Sigmoid colon (tissue), 7 donors: ENCODE results near the gene ASAP2. TPM values are rescaled to one million over a fixed set of nuclear protein-coding genes. Genes with fewer than 3 reads are reported as not detected.
A peak's percentile ranks its signal among the peaks of the same experiment; 100 is the strongest.

Experiments used
- DNase-seq: peaks from one replicate; pipeline ENCODE4 v3.0.0-alpha.2; 2019
- H3K27ac ChIP-seq, 4 donors: fragments of 200-600 bp; sonication (generic); one replicate each; pipeline ENCODE4 v1.5.1; 2016 to 2019; ENCODE audit warnings: mild to moderate bottlenecking in 1 of 4
- H3K27me3 ChIP-seq, 3 donors: fragments of 200-600 bp; sonication (generic); one replicate each; pipeline ENCODE4 v1.5.1; 2019; ENCODE audit warnings: mild to moderate bottlenecking in 1 of 3
- H3K36me3 ChIP-seq, 4 donors: fragments of 200-600 bp; sonication (generic); one replicate each; pipeline ENCODE4 v1.5.1; 2016 to 2019
- H3K4me1 ChIP-seq, 4 donors: fragments of 200-600 bp; sonication (generic); one replicate each; pipeline ENCODE4 v1.5.1; 2017 to 2019
- H3K4me3 ChIP-seq, 4 donors: fragments of 200-600 bp; sonication (generic); one replicate each; pipeline ENCODE4 v1.5.1; 2017 to 2019; ENCODE audit warnings: mild to moderate bottlenecking in 2 of 4, moderate library complexity in 1 of 4
- H3K9me3 ChIP-seq, 4 donors: fragments of 200-600 bp in 3 of 4; sonication (generic) in 3 of 4; one replicate each; pipeline versions ENCODE4 v1.5.1 to v1.6.1; 2013 to 2019
- CTCF ChIP-seq, 4 experiments: fragments of 450-650 bp in 3 of 4; fragments of 200-600 bp in 1 of 4; IDR thresholded peaks; one replicate each; pipeline ENCODE4 v1.5.1; 2016 to 2019; ENCODE audit warnings: antibody characterized with exemption in 4 of 4, mild to moderate bottlenecking in 3 of 4, moderate library complexity in 2 of 4
- EP300 ChIP-seq, 4 donors: sonication (generic); formaldehyde crosslinking; IDR thresholded peaks; one replicate each; pipeline ENCODE4 v1.6.1; 2017; ENCODE audit warnings: antibody characterized with exemption in 4 of 4
- POLR2A ChIP-seq, 2 donors: fragments of 450-650 bp; IDR thresholded peaks; one replicate each; pipeline ENCODE4 v1.6.1; 2016; ENCODE audit warnings: antibody characterized with exemption in 2 of 2, mild to moderate bottlenecking in 2 of 2, moderate library complexity in 2 of 2
- POLR2AphosphoS5 ChIP-seq, 4 donors: sonication (generic); formaldehyde crosslinking; IDR thresholded peaks; one replicate each; pipeline ENCODE4 v1.6.1; 2017; ENCODE audit warnings: antibody characterized with exemption in 4 of 4
- WGBS, 2 donors: extraction: QIAGEN DNeasy Blood & Tissue Kit; methylation state at CpG; one replicate each; pipeline ENCODE4 v1.1.7; 2013; 5-methylcytosine and 5-hydroxymethylcytosine counted together
- intact Hi-C: fragments of 100-400 bp; cut with DNase I; formaldehyde crosslinking; loops from one replicate; pipeline ENCODE4 v1.15.1; 2023
- polyA plus RNA-seq, 3 donors: library from polyadenylated mRNA; stranded (reverse); fragments of 200-250 nt; gene quantifications; one replicate each; pipeline ENCODE4 v1.2.3, GENCODE V29; 2013
- total RNA-seq, 4 donors: library from RNA; depleted of rRNA; stranded (reverse); fragments of >200 nt; gene quantifications; one replicate each; pipeline ENCODE4 v1.1.0, GENCODE V29; 2016
- donor health status: healthy with polysubstance abuse.
- donor health status: Bipolar disorder and iron deficiency.
- donor health status: healthy.

ASAP2 gene
- total and polyA plus RNA-seq, 7 donors: 15.1 to 56.5 (median 25.8) TPM

- Histone ChIP-seq H3K9me3 (no peaks in the 10 kb centered on the region), H3K4me1 (peaks cover 0 to 46% (median 37%) of the 10 kb centered on the region in 4 donors), H3K4me3 (no peak overlapping the region), H3K36me3 (peaks cover 0 to 37% (median 6%) of the 10 kb centered on the region in 4 donors), H3K27me3 (no peaks in the 10 kb centered on the region), H3K27ac (peak overlapping the region in 3 of 4 donors; percentile 15 to 32 (median 21))
- 41 to 62% methylated on average over 2 of the region's 2 CpGs for WGBS, 2 donors
- intact Hi-C loops: no loop called here
- peak; percentile 9 for DNase-seq
- TF ChIP-seq POLR2AphosphoS5 (IDR thresholded peaks at IDR 0.05) (no peak), POLR2A (IDR thresholded peaks at IDR 0.05) (no peak)
Observed at GRCh38 chr2:9403924-9404323, 197.3 kb downstream of the ASAP2 start.

- intact Hi-C loops: no loop called here
- peaks cover 0 to 43% (median 37%) of the 10 kb centered on the region in 4 donors for H3K4me1 ChIP-seq
- H3K4me3 ChIP-seq: no peak overlapping the region
- H3K27ac ChIP-seq: peak overlapping the region in 3 of 4 donors; percentile 15 to 32 (median 21)
- WGBS, 2 donors: 46 to 72% methylated on average over 4 of the region's 4 CpGs
- no peaks in the 10 kb centered on the region for H3K27me3 ChIP-seq
- no peak for DNase-seq
- peaks cover 0 to 42% (median 6%) of the 10 kb centered on the region in 4 donors for H3K36me3 ChIP-seq
- no peak for TF ChIP-seq POLR2A (IDR thresholded peaks at IDR 0.05)
- no peak for TF ChIP-seq CTCF (IDR thresholded peaks at IDR 0.05)
- TF ChIP-seq EP300 (IDR thresholded peaks at IDR 0.05): no peak
- TF ChIP-seq POLR2AphosphoS5 (IDR thresholded peaks at IDR 0.05): no peak
- H3K9me3 ChIP-seq: no peaks in the 10 kb centered on the region
Observed at GRCh38 chr2:9404451-9404850, 197.8 kb downstream of the ASAP2 start.

GRCh38 chr2:9405636-9406035, 199.0 kb downstream of the ASAP2 start:
- whole genome bisulfite sequencing, 2 donors: 98 to 99% methylated on average over 2 of the region's 2 CpGs
- Histone ChIP-seq H3K4me3 (no peak overlapping the region), H3K4me1 (peaks cover 0 to 38% (median 34%) of the 10 kb centered on the region in 4 donors), H3K36me3 (peaks cover 0 to 50% (median 9%) of the 10 kb centered on the region in 4 donors), H3K27ac (no peak overlapping the region), H3K27me3 (no peaks in the 10 kb centered on the region), H3K9me3 (no peaks in the 10 kb centered on the region)
- intact Hi-C loops: no loop called here
- TF ChIP-seq CTCF (IDR thresholded peaks at IDR 0.05) (no peak), POLR2A (IDR thresholded peaks at IDR 0.05) (no peak), EP300 (IDR thresholded peaks at IDR 0.05) (no peak), POLR2AphosphoS5 (IDR thresholded peaks at IDR 0.05) (no peak)
- DNase-seq: no peak

GRCh38 chr2:9406529-9407362, 200.1 kb downstream of the ASAP2 start:
- Histone ChIP-seq H3K36me3 (peaks cover 0 to 50% (median 13%) of the 10 kb centered on the region in 4 donors), H3K27me3 (no peaks in the 10 kb centered on the region), H3K9me3 (no peaks in the 10 kb centered on the region), H3K4me3 (no peak overlapping the region), H3K4me1 (peaks cover 0 to 38% (median 34%) of the 10 kb centered on the region in 4 donors), H3K27ac (peak overlapping the region; percentile 35 to 62 (median 52))
- TF ChIP-seq CTCF (IDR thresholded peaks at IDR 0.05): no peak
- no peak for TF ChIP-seq POLR2A (IDR thresholded peaks at IDR 0.05)
- no peak for TF ChIP-seq POLR2AphosphoS5 (IDR thresholded peaks at IDR 0.05)
- TF ChIP-seq EP300 (IDR thresholded peaks at IDR 0.05): no peak
- intact Hi-C loops: no loop called here
- WGBS, 2 donors: 78 to 79% methylated on average over 13 of the region's 13 CpGs
- DNase-seq: no peak

- DNase-seq: no peak
- Histone ChIP-seq H3K4me1 (peaks cover 0 to 38% (median 34%) of the 10 kb centered on the region in 4 donors), H3K4me3 (no peak overlapping the region), H3K27ac (peak overlapping the region; percentile 35 to 62 (median 52)), H3K36me3 (peaks cover 0 to 50% (median 13%) of the 10 kb centered on the region in 4 donors), H3K27me3 (no peaks in the 10 kb centered on the region), H3K9me3 (no peaks in the 10 kb centered on the region)
- TF ChIP-seq POLR2AphosphoS5 (IDR thresholded peaks at IDR 0.05) (peak in 1 of 4 donors; percentile 4), EP300 (IDR thresholded peaks at IDR 0.05) (no peak)
- intact Hi-C loops: no loop called here
- WGBS, 2 donors: 89 to 90% methylated on average over 8 of the region's 8 CpGs
Observed at GRCh38 chr2:9407363-9407811, 200.8 kb downstream of the ASAP2 start.
